Neural progenitor cell (in vitro differentiated cells): ENCODE measurements around the gene NTM. TPM values are rescaled to one million over a fixed set of nuclear protein-coding genes. Genes with fewer than 3 reads are reported as not detected.

Experiments used
- DNase-seq: peaks from one replicate; pipeline ENCODE4 v3.0.0-alpha.2; 2016; ENCODE audit warnings: low spot score
- H2AFZ ChIP-seq: fragments of 200-600 bp; sonication (generic); replicated peaks from 2 replicates; pipeline ENCODE4 v1.6.1; 2016; ENCODE audit warnings: antibody characterized with exemption
- H3F3A ChIP-seq: fragments of 200-600 bp; sonication (generic); 2 replicates; pipeline ENCODE4 v1.6.1; 2016; ENCODE audit warnings: antibody characterized with exemption, low read depth
- H3K27ac ChIP-seq: fragments of 200-600 bp; sonication (generic); 2 replicates; pipeline ENCODE4 v1.5.1; 2016; ENCODE audit warnings: mild to moderate bottlenecking
- H3K27me3 ChIP-seq: fragments of 200-600 bp; sonication (generic); 2 replicates; pipeline ENCODE4 v1.6.1; 2016; ENCODE audit warnings: mild to moderate bottlenecking, moderate library complexity
- H3K36me3 ChIP-seq: fragments of 200-600 bp; sonication (generic); 2 replicates; pipeline ENCODE4 v1.5.1; 2016
- H3K4me1 ChIP-seq: fragments of 200-600 bp; sonication (generic); 2 replicates; pipeline ENCODE4 v1.6.1; 2016; ENCODE audit warnings: mixed run types
- H3K4me2 ChIP-seq: fragments of 200-600 bp; sonication (generic); 2 replicates; pipeline ENCODE4 v1.6.1; 2016
- H3K4me3 ChIP-seq: fragments of 200-600 bp; sonication (generic); 2 replicates; pipeline ENCODE4 v1.5.1; 2016
- H3K79me2 ChIP-seq: fragments of 200-600 bp; sonication (generic); 2 replicates; pipeline ENCODE4 v1.6.1; 2016; ENCODE audit warnings: low read depth
- H3K9ac ChIP-seq: fragments of 200-600 bp; sonication (generic); 2 replicates; pipeline ENCODE4 v1.6.1; 2016
- H3K9me3 ChIP-seq: fragments of 200-600 bp; sonication (generic); 2 replicates; pipeline ENCODE4 v1.5.1; 2016; ENCODE audit warnings: low read depth
- H4K20me1 ChIP-seq: fragments of 200-600 bp; sonication (generic); 2 replicates; pipeline ENCODE4 v1.6.1; 2016; ENCODE audit warnings: low read depth
- H3K27ac Mint-ChIP-seq: 3 replicates; pipeline ENCODE4 v1.8.0; 2021; ENCODE audit warnings: mixed read lengths
- H3K27me3 Mint-ChIP-seq: 2 replicates; pipeline ENCODE4 v1.8.0; 2022; ENCODE audit warnings: low read depth, mild to moderate bottlenecking, inconsistent platforms, moderate library complexity, mixed read lengths; ENCODE audit not compliant: insufficient read depth
- H3K36me3 Mint-ChIP-seq: 3 replicates; pipeline ENCODE4 v1.8.0; 2021; ENCODE audit warnings: mixed read lengths
- H3K4me1 Mint-ChIP-seq: 3 replicates; pipeline ENCODE4 v1.8.0; 2021; ENCODE audit warnings: mixed read lengths
- H3K4me3 Mint-ChIP-seq: 3 replicates; pipeline ENCODE4 v1.8.0; 2021; ENCODE audit warnings: mild to moderate bottlenecking, moderate library complexity, mixed read lengths
- H3K9me3 Mint-ChIP-seq: 3 replicates; pipeline ENCODE4 v1.8.0; 2020; ENCODE audit warnings: mixed read lengths
- CTCF ChIP-seq: fragments of 200-600 bp; sonication (generic); IDR thresholded peaks from 2 replicates; pipeline ENCODE4 v1.5.1; 2017; ENCODE audit warnings: antibody characterized with exemption, mild to moderate bottlenecking
- EZH2 ChIP-seq: fragments of 200-600 bp; sonication (generic); IDR thresholded peaks from 2 replicates; pipeline ENCODE4 v1.6.1; 2017; ENCODE audit warnings: antibody characterized with exemption, mild to moderate bottlenecking, moderate library complexity
- EZH2phosphoT487 ChIP-seq: fragments of 200-600 bp; sonication (generic); IDR thresholded peaks from 2 replicates; pipeline ENCODE4 v1.6.1; 2017; ENCODE audit warnings: antibody characterized with exemption
- total RNA-seq: library from RNA; depleted of rRNA; stranded (reverse); fragments of >200 nt; gene quantifications from 2 replicates; pipeline ENCODE4 v1.2.3, GENCODE V29; 2015; ENCODE audit warnings: low replicate concordance

The NTM gene
- total RNA-seq, 1 donor from 2014 or later: 4.3 TPM

- Mint-ChIP-seq H3K4me3 (no peak overlapping the region), H3K9me3 (no peaks in the 10 kb centered on the region), H3K27me3 (peaks cover 28% of the 10 kb centered on the region), H3K27ac (no peak overlapping the region), H3K4me1 (peaks cover 22% of the 10 kb centered on the region), H3K36me3 (no peaks in the 10 kb centered on the region)
- Histone ChIP-seq H2AFZ (no peak overlapping the region), H3K36me3 (no peaks in the 10 kb centered on the region), H3K4me1 (peaks cover 12% of the 10 kb centered on the region), H3K4me2 (no peak overlapping the region), H3F3A (no peaks in the 10 kb centered on the region), H3K4me3 (no peak overlapping the region), H3K27ac (no peak overlapping the region), H4K20me1 (no peaks in the 10 kb centered on the region), H3K9me3 (no peaks in the 10 kb centered on the region), H3K9ac (no peak overlapping the region), H3K27me3 (peaks cover 50% of the 10 kb centered on the region), H3K79me2 (no peaks in the 10 kb centered on the region)
- DNase-seq: no peak
- TF ChIP-seq CTCF (no peak), EZH2 (no peak), EZH2phosphoT487 (no peak)
Measured at GRCh38 chr11:131692961-131693360, 322.5 kb downstream of the NTM start.

GRCh38 chr11:131693756-131694155, 323.3 kb downstream of the NTM start:
- H3K27ac Mint-ChIP-seq: no peak overlapping the region
- peaks cover 28% of the 10 kb centered on the region for H3K27me3 Mint-ChIP-seq

GRCh38 chr11:131694526-131695424, 324.4 kb downstream of the NTM start:
- DNase-seq: peak; percentile 88
- peaks cover 22% of the 10 kb centered on the region for H3K27me3 Mint-ChIP-seq
- H3K4me1 Mint-ChIP-seq: peaks cover 20% of the 10 kb centered on the region
- H3K36me3 Mint-ChIP-seq: no peaks in the 10 kb centered on the region
- Histone ChIP-seq H3K27ac (no peak overlapping the region), H3K36me3 (no peaks in the 10 kb centered on the region), H3K4me2 (peak overlapping the region; percentile 43), H3K4me3 (no peak overlapping the region), H3K9me3 (no peaks in the 10 kb centered on the region), H3K4me1 (peaks cover 8% of the 10 kb centered on the region), H3K9ac (no peak overlapping the region), H3F3A (no peaks in the 10 kb centered on the region), H4K20me1 (no peaks in the 10 kb centered on the region), H2AFZ (no peak overlapping the region), H3K27me3 (peaks cover 50% of the 10 kb centered on the region), H3K79me2 (no peaks in the 10 kb centered on the region)
- H3K9me3 Mint-ChIP-seq: no peaks in the 10 kb centered on the region
- peak overlapping the region; percentile 26 for H3K4me3 Mint-ChIP-seq
- no peak for TF ChIP-seq EZH2phosphoT487
- peak; percentile 93 for TF ChIP-seq CTCF
- TF ChIP-seq EZH2: no peak
- peak overlapping the region; percentile 5 for H3K27ac Mint-ChIP-seq

More at GRCh38 chr11:131693756-131694155, 323.3 kb downstream of the NTM start:
- Histone ChIP-seq H3K27ac (no peak overlapping the region), H3K9ac (no peak overlapping the region), H3K27me3 (peaks cover 50% of the 10 kb centered on the region), H3K36me3 (no peaks in the 10 kb centered on the region), H3K4me3 (no peak overlapping the region), H3F3A (no peaks in the 10 kb centered on the region), H3K9me3 (no peaks in the 10 kb centered on the region), H3K79me2 (no peaks in the 10 kb centered on the region), H3K4me1 (peaks cover 12% of the 10 kb centered on the region), H4K20me1 (no peaks in the 10 kb centered on the region), H3K4me2 (no peak overlapping the region), H2AFZ (no peak overlapping the region)
- TF ChIP-seq CTCF: no peak
- TF ChIP-seq EZH2: no peak
- no peak for TF ChIP-seq EZH2phosphoT487
- Mint-ChIP-seq H3K9me3 (no peaks in the 10 kb centered on the region), H3K4me1 (peaks cover 20% of the 10 kb centered on the region), H3K36me3 (no peaks in the 10 kb centered on the region), H3K4me3 (no peak overlapping the region)
- DNase-seq: no peak
